ENCODE results near the gene ENO4. TPM values are rescaled to one million over a fixed set of nuclear protein-coding genes. Genes with fewer than 3 reads are reported as not detected.

Gene ENO4
- polyA plus RNA-seq, 3 donors: not detected

DNA sequence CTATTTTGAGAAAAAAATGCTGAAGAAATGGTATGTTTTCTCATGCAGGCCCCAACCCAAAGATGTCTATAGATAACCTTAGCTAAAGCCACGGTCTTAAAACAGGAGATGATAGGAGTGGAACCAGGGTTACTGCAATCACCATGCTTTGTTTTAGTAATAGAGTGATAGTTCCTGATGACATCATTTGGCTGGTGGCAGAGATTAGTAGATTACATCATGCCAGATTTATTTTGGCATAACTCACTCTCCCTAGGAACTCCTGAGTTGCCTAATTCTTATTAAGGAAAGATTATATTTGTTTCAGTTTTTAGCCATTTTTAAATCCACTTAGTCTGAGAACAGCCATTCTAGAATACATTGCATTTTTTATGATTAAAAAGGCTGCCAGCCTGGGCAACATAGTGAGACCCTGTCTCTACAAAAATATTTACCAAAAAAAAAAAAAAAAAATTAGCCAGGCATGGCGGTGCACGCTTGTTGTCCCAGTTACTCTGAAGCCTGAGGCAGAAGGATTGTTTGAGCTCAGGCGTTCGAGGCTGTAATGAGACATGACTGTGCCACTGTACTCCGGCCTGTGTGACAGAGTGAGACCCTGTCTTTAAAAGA lies 17.8 kb downstream of the ENO4 start:
- DNase-seq: no peak
- Histone ChIP-seq H3K4me3 (replicated peaks in 1 of 3; ENCODE audit: low read depth in 2 of 3, low read length in 3 of 3) (no peak overlapping the region), H2AFZ (ENCODE audit: insufficient read depth, low read depth, low read length, poor library complexity, severe bottlenecking) (no peak overlapping the region), H3K9me3 (replicated peaks in 1 of 2; ENCODE audit: control insufficient read depth in 1 of 2, insufficient read depth in 1 of 2, low read length in 2 of 2) (no peaks in the 10 kb centered on the region), H3K4me1 (ENCODE audit: control insufficient read depth in 1 of 2, insufficient read depth in 2 of 2, low read length in 2 of 2) (no peaks in the 10 kb centered on the region), H3K27ac (ENCODE audit: low read depth in 1 of 2, low read length in 2 of 2) (no peak overlapping the region), H3K36me3 (replicated peaks in 1 of 2; ENCODE audit: control insufficient read depth in 1 of 2, insufficient read depth in 2 of 2, low read length in 2 of 2) (no peaks in the 10 kb centered on the region), H4K20me1 (ENCODE audit: insufficient read depth, low read length) (no peaks in the 10 kb centered on the region), H3K4me2 (replicated peaks; ENCODE audit: extremely low read depth, low read length, poor library complexity, severe bottlenecking) (no peak overlapping the region), H3K9ac (ENCODE audit: insufficient read depth, low read length, poor library complexity, severe bottlenecking) (no peak overlapping the region), H3K27me3 (ENCODE audit: control insufficient read depth in 2 of 2, insufficient read depth in 2 of 2, low read length in 2 of 2) (peaks cover 2% of the 10 kb centered on the region in 2 donors), H3K79me2 (ENCODE audit: insufficient read depth, low read length) (no peaks in the 10 kb centered on the region)
- intact Hi-C loops (cut with micrococcal nuclease): no loop called here
- H3K27me3 Mint-ChIP-seq (ENCODE audit: low read depth in 3 of 3): peaks cover 1 to 6% (median 6%) of the 10 kb centered on the region in 3 donors
- H3K4me3 Mint-ChIP-seq: no peak overlapping the region
- H3K27ac Mint-ChIP-seq: no peak overlapping the region
- TF ChIP-seq, protein P1, sequence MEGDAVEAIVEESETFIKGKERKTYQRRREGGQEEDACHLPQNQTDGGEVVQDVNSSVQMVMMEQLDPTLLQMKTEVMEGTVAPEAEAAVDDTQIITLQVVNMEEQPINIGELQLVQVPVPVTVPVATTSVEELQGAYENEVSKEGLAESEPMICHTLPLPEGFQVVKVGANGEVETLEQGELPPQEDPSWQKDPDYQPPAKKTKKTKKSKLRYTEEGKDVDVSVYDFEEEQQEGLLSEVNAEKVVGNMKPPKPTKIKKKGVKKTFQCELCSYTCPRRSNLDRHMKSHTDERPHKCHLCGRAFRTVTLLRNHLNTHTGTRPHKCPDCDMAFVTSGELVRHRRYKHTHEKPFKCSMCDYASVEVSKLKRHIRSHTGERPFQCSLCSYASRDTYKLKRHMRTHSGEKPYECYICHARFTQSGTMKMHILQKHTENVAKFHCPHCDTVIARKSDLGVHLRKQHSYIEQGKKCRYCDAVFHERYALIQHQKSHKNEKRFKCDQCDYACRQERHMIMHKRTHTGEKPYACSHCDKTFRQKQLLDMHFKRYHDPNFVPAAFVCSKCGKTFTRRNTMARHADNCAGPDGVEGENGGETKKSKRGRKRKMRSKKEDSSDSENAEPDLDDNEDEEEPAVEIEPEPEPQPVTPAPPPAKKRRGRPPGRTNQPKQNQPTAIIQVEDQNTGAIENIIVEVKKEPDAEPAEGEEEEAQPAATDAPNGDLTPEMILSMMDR (IDR thresholded peaks at IDR 0.05): no peak
- no peaks in the 10 kb centered on the region for H3K36me3 Mint-ChIP-seq
- 94% methylated on average over 3 of the region's 6 CpGs for WGBS (ENCODE audit: insufficient coverage)
- H3K4me1 Mint-ChIP-seq: no peaks in the 10 kb centered on the region
- H3K9me3 Mint-ChIP-seq: peaks cover 0 to 7% (median 0%) of the 10 kb centered on the region in 7 donors

DNA sequence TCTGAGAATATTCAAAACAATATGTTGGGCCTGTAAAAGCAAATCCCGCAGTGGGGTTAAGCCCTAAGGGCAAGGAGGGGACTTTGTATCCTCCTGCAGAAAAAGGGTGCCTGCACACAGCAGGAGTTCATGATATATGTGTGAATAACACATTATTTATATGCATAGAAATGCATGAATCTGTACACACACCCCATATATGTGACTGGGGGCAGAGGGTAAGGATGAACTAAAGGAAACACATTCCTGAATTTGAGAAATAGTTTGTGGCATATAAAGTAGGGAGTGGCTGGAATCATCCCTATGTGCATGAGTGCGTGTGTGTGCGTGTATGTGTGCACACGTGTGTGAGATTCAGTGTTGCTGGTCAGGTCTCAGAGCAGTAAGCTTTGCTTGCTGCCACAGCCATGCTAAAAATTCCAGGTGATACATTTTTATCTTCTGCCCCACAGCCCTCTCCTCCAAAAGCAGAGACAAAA lies 18.9 kb downstream of the ENO4 start:
- H3K36me3 Mint-ChIP-seq: no peaks in the 10 kb centered on the region
- Histone ChIP-seq H3K27me3 (ENCODE audit: control insufficient read depth in 2 of 2, insufficient read depth in 2 of 2, low read length in 2 of 2) (peaks cover 5 to 6% of the 10 kb centered on the region in 2 donors), H3K9ac (ENCODE audit: insufficient read depth, low read length, poor library complexity, severe bottlenecking) (no peak overlapping the region), H3K36me3 (replicated peaks in 1 of 2; ENCODE audit: control insufficient read depth in 1 of 2, insufficient read depth in 2 of 2, low read length in 2 of 2) (no peaks in the 10 kb centered on the region), H3K4me2 (replicated peaks; ENCODE audit: extremely low read depth, low read length, poor library complexity, severe bottlenecking) (no peak overlapping the region), H3K4me1 (ENCODE audit: control insufficient read depth in 1 of 2, insufficient read depth in 2 of 2, low read length in 2 of 2) (no peaks in the 10 kb centered on the region), H3K9me3 (replicated peaks in 1 of 2; ENCODE audit: control insufficient read depth in 1 of 2, insufficient read depth in 1 of 2, low read length in 2 of 2) (no peaks in the 10 kb centered on the region), H3K4me3 (replicated peaks in 1 of 3; ENCODE audit: low read depth in 2 of 3, low read length in 3 of 3) (no peak overlapping the region), H2AFZ (ENCODE audit: insufficient read depth, low read depth, low read length, poor library complexity, severe bottlenecking) (no peak overlapping the region), H4K20me1 (ENCODE audit: insufficient read depth, low read length) (no peaks in the 10 kb centered on the region), H3K79me2 (ENCODE audit: insufficient read depth, low read length) (no peaks in the 10 kb centered on the region), H3K27ac (ENCODE audit: low read depth in 1 of 2, low read length in 2 of 2) (no peak overlapping the region)
- H3K4me3 Mint-ChIP-seq: no peak overlapping the region
- intact Hi-C loops (cut with micrococcal nuclease): no loop called here
- peak overlapping the region in 1 of 7 donors; percentile 24 for H3K27ac Mint-ChIP-seq
- H3K4me1 Mint-ChIP-seq: no peaks in the 10 kb centered on the region
- peaks cover 0 to 7% (median 0%) of the 10 kb centered on the region in 7 donors for H3K9me3 Mint-ChIP-seq
- 100% methylated on average over 1 of the region's 4 CpGs for WGBS (ENCODE audit: insufficient coverage)
- peaks cover 3 to 6% (median 5%) of the 10 kb centered on the region in 3 donors for H3K27me3 Mint-ChIP-seq (ENCODE audit: low read depth in 3 of 3)
- TF ChIP-seq, protein P1 (IDR thresholded peaks at IDR 0.05): no peak
- DNase-seq: no peak
